ENCODE measurements around the gene FTO. TPM values are rescaled to one million over a fixed set of nuclear protein-coding genes. Genes with fewer than 3 reads are reported as not detected.

FTO gene
- total RNA-seq, 4 donors from 2014 or later, result 98.1 to 127 (median 109) TPM

DNA sequence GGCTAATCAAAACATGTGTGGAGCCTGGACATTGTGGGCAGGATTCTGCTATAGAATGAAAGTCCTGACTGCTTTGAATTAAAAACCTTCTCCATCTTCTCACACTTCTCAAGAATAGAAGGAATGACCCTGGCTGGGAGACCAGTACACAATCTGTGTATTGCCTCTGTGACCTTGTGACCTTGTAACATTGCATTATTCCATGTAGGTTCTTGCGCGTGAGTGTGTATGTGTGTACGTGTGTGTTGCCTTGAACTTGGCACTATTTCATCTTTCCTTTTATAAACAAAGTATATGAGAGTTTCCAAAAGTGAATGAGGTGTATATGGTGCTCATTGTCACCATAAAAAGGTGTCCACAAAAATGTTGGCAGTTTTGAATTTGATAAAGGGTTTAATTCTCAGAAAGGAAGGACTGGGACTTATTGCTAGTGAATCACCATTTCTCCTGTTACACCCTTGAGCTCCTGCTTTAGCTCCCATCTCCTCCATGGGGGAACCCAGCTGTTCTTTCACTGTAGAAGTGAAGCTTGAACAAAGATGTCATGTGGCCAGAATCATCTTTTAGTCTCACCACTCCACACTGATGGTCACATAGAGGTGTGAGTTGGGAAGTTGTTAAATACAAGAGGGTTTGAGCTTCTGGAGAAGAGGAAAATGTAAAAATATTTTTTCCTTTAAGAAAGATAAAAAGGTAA lies 244.9 kb downstream of the FTO start:
- TF ChIP-seq CTCF (IDR thresholded peaks at IDR 0.05) (no peak), POLR2A (IDR thresholded peaks at IDR 0.05) (no peak), EP300 (IDR thresholded peaks at IDR 0.05) (no peak)
- H3K4me1 ChIP-seq, result peaks cover 0 to 11% (median 0%) of the 10 kb centered on the region in 4 donors
- H3K36me3 ChIP-seq, result no peaks in the 10 kb centered on the region
- no peaks in the 10 kb centered on the region for H3K27me3 ChIP-seq
- no peak overlapping the region for H3K4me3 ChIP-seq
- DNase-seq (ENCODE audit: low spot score in 2 of 2), result no peak
- H3K9me3 ChIP-seq, result no peaks in the 10 kb centered on the region
- 92 to 98% methylated on average over 3 of the region's 3 CpGs for WGBS, 2 donors
- no peak overlapping the region for H3K27ac ChIP-seq

GRCh38 chr16:53949715-53950410 lies 245.9 kb downstream of the FTO start:
- H3K4me1 ChIP-seq, result peaks cover 0 to 11% (median 0%) of the 10 kb centered on the region in 4 donors
- no peak overlapping the region for H3K27ac ChIP-seq
- WGBS, 2 donors, result 75 to 78% methylated on average over 6 of the region's 6 CpGs
- no peak overlapping the region for H3K4me3 ChIP-seq
- no peaks in the 10 kb centered on the region for H3K9me3 ChIP-seq
- no peak for DNase-seq (ENCODE audit: low spot score in 2 of 2)
- no peaks in the 10 kb centered on the region for H3K36me3 ChIP-seq
- TF ChIP-seq EP300 (IDR thresholded peaks at IDR 0.05) (no peak), CTCF (IDR thresholded peaks at IDR 0.05) (no peak), POLR2A (IDR thresholded peaks at IDR 0.05) (no peak)
- no peaks in the 10 kb centered on the region for H3K27me3 ChIP-seq

- H3K9me3 ChIP-seq, result no peaks in the 10 kb centered on the region
Observed at GRCh38 chr16:53950677-53951076, 246.7 kb downstream of the FTO start.

GRCh38 chr16:53952215-53953208 lies 248.6 kb downstream of the FTO start:
- 77 to 81% methylated on average over 7 of the region's 7 CpGs for WGBS, 2 donors
- H3K27me3 ChIP-seq, result no peaks in the 10 kb centered on the region
- no peak overlapping the region for H3K4me3 ChIP-seq
- H3K4me1 ChIP-seq, result peaks cover 0 to 11% (median 0%) of the 10 kb centered on the region in 4 donors
- DNase-seq (ENCODE audit: low spot score in 2 of 2), result no peak
- TF ChIP-seq EP300 (IDR thresholded peaks at IDR 0.05), result no peak
- no peak for TF ChIP-seq CTCF (IDR thresholded peaks at IDR 0.05)
- no peak for TF ChIP-seq POLR2A (IDR thresholded peaks at IDR 0.05)
- H3K36me3 ChIP-seq, result peaks cover 0 to 4% (median 0%) of the 10 kb centered on the region in 3 donors
- no peaks in the 10 kb centered on the region for H3K9me3 ChIP-seq
- no peak overlapping the region for H3K27ac ChIP-seq

More at GRCh38 chr16:53950677-53951076, 246.7 kb downstream of the FTO start:
- TF ChIP-seq CTCF (IDR thresholded peaks at IDR 0.05), result no peak
- TF ChIP-seq EP300 (IDR thresholded peaks at IDR 0.05), result no peak
- no peak for TF ChIP-seq POLR2A (IDR thresholded peaks at IDR 0.05)
- DNase-seq (ENCODE audit: low spot score in 2 of 2), result no peak
- no peak overlapping the region for H3K4me3 ChIP-seq
- peaks cover 0 to 11% (median 0%) of the 10 kb centered on the region in 4 donors for H3K4me1 ChIP-seq
- 78 to 83% methylated on average over 5 of the region's 5 CpGs for WGBS, 2 donors
- no peaks in the 10 kb centered on the region for H3K27me3 ChIP-seq
- no peaks in the 10 kb centered on the region for H3K36me3 ChIP-seq
- H3K27ac ChIP-seq, result no peak overlapping the region

All from tibial nerve (tissue), 4 donors.